ENCODE measurements around the gene CTDSP2. TPM values are rescaled to one million over a fixed set of nuclear protein-coding genes. Genes with fewer than 3 reads are reported as not detected.

Gene CTDSP2
- total RNA-seq, 1 experiment from 2014 or later, result 82.7 TPM

GRCh38 chr12:57808351-57808750, 38.2 kb downstream of the CTDSP2 start:
- no peaks in the 10 kb centered on the region for H3K36me3 ChIP-seq (ENCODE audit: control insufficient read depth in 1 of 2, insufficient read depth in 2 of 2, low read length in 2 of 2)
- no peak overlapping the region for H3K4me2 ChIP-seq (ENCODE audit: low read length)
- H3K9ac ChIP-seq (ENCODE audit: low read length), result no peak overlapping the region
- no peak for ATAC-seq
- H3K9me3 ChIP-seq (ENCODE audit: control insufficient read depth in 1 of 2, insufficient read depth in 1 of 2, low read depth in 1 of 2, low read length in 2 of 2), result no peaks in the 10 kb centered on the region
- intact Hi-C loops (cut with micrococcal nuclease), result no loop called here
- H3K79me2 ChIP-seq (ENCODE audit: insufficient read depth, low read length), result no peaks in the 10 kb centered on the region
- ChIA-PET RAD21 (ENCODE audit: low non-redundant PET in 1 of 2, low total read pairs in 2 of 2, uncharacterized antibody in 2 of 2, unreplicated experiment in 2 of 2) (no interaction called here), CTCF (no interaction called here), POLR2A (no interaction called here)
- H3K9me2 ChIP-seq (ENCODE audit: insufficient read depth), result no peaks in the 10 kb centered on the region
- peaks cover 0 to 16% of the 10 kb centered on the region in 2 experiments; a peak in 2 of 4 replicates for H3K4me1 ChIP-seq (ENCODE audit: control insufficient read depth in 1 of 2, insufficient read depth in 2 of 2, low read length in 2 of 2)
- no peak overlapping the region for H3K4me3 ChIP-seq (replicated peaks in 1 of 2; ENCODE audit: low read depth in 1 of 2, low read length in 2 of 2)
- BruUV-seq (replicated peaks), result no TSS peak
- DNase-seq (ENCODE audit: low read depth, low spot score), result no peak
- no peak overlapping the region for H3K27ac ChIP-seq (ENCODE audit: low read depth, low read length)
- no peaks in the 10 kb centered on the region for H3K27me3 ChIP-seq (ENCODE audit: insufficient read depth, low read length)
- no peak for TF ChIP-seq EZH2phosphoT487 (IDR thresholded peaks at IDR 0.05; ENCODE audit: borderline replicate concordance)
- TF ChIP-seq, protein P1, sequence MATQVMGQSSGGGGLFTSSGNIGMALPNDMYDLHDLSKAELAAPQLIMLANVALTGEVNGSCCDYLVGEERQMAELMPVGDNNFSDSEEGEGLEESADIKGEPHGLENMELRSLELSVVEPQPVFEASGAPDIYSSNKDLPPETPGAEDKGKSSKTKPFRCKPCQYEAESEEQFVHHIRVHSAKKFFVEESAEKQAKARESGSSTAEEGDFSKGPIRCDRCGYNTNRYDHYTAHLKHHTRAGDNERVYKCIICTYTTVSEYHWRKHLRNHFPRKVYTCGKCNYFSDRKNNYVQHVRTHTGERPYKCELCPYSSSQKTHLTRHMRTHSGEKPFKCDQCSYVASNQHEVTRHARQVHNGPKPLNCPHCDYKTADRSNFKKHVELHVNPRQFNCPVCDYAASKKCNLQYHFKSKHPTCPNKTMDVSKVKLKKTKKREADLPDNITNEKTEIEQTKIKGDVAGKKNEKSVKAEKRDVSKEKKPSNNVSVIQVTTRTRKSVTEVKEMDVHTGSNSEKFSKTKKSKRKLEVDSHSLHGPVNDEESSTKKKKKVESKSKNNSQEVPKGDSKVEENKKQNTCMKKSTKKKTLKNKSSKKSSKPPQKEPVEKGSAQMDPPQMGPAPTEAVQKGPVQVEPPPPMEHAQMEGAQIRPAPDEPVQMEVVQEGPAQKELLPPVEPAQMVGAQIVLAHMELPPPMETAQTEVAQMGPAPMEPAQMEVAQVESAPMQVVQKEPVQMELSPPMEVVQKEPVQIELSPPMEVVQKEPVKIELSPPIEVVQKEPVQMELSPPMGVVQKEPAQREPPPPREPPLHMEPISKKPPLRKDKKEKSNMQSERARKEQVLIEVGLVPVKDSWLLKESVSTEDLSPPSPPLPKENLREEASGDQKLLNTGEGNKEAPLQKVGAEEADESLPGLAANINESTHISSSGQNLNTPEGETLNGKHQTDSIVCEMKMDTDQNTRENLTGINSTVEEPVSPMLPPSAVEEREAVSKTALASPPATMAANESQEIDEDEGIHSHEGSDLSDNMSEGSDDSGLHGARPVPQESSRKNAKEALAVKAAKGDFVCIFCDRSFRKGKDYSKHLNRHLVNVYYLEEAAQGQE (IDR thresholded peaks at IDR 0.05; ENCODE audit: low read depth), result no peak
- TF ChIP-seq, protein P2, sequence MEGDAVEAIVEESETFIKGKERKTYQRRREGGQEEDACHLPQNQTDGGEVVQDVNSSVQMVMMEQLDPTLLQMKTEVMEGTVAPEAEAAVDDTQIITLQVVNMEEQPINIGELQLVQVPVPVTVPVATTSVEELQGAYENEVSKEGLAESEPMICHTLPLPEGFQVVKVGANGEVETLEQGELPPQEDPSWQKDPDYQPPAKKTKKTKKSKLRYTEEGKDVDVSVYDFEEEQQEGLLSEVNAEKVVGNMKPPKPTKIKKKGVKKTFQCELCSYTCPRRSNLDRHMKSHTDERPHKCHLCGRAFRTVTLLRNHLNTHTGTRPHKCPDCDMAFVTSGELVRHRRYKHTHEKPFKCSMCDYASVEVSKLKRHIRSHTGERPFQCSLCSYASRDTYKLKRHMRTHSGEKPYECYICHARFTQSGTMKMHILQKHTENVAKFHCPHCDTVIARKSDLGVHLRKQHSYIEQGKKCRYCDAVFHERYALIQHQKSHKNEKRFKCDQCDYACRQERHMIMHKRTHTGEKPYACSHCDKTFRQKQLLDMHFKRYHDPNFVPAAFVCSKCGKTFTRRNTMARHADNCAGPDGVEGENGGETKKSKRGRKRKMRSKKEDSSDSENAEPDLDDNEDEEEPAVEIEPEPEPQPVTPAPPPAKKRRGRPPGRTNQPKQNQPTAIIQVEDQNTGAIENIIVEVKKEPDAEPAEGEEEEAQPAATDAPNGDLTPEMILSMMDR (IDR thresholded peaks at IDR 0.05 in 2 of 3, conservative IDR thresholded peaks at IDR 0.05 in 1 of 3; ENCODE audit: borderline replicate concordance in 1 of 3, insufficient read depth in 1 of 3, low read depth in 2 of 3, low read length in 2 of 3), result no peak
- TF ChIP-seq SP1 (IDR thresholded peaks at IDR 0.05; ENCODE audit: low read depth), result no peak
- no peak for TF ChIP-seq JUND (IDR thresholded peaks at IDR 0.05)
- no peak for TF ChIP-seq MAX (IDR thresholded peaks at IDR 0.05)
- no peak for TF ChIP-seq EGR1 (IDR thresholded peaks at IDR 0.05; ENCODE audit: low read depth)
- TF ChIP-seq CBX3 (IDR thresholded peaks at IDR 0.05; ENCODE audit: low read depth), result no peak
- no peak for TF ChIP-seq RAD21 (IDR thresholded peaks at IDR 0.05; ENCODE audit: low read depth)
- TF ChIP-seq ZNF274 (IDR thresholded peaks at IDR 0.05; ENCODE audit: low read depth, low read length), result no peak
- no peak for TF ChIP-seq FOSL1 (IDR thresholded peaks at IDR 0.05; ENCODE audit: low read depth)
- TF ChIP-seq ELF1 (IDR thresholded peaks at IDR 0.05; ENCODE audit: borderline replicate concordance, low read depth), result no peak
- no peak for TF ChIP-seq POLR2A (IDR thresholded peaks at IDR 0.05; ENCODE audit: borderline replicate concordance, extremely low read depth, insufficient read depth, insufficient read length)
- TF ChIP-seq TCF7L2 (IDR thresholded peaks at IDR 0.05; ENCODE audit: borderline replicate concordance, extremely low read depth, insufficient read depth, insufficient read length), result no peak
- no peak overlapping the region for H2AFZ ChIP-seq (ENCODE audit: low read depth, low read length, poor library complexity, severe bottlenecking)
- no peaks in the 10 kb centered on the region for H4K20me1 ChIP-seq (ENCODE audit: insufficient read depth)

Data from HCT116 (cell line).